ENCODE data around the gene SNX20.

Gene SNX20

DNA sequence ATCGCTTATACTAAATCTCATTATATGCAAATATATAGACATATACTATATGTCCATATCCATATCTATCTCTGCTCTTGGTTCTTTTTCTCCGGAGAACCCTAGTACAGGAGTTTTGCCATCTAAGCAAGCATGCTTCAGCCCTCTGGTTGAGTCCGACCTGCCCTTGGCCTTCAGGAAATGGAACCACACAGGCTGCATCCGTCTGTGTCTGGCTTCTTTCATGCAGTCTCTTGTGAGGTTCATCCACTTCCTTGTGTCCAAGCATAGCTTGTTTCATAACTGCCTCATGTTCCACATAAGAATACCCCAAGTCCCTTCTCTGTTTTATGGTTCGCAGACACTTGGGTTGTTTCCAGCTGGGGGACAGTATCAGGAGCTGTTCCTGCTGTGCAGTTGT, 16.8 kb downstream of the SNX20 start:
- no peak for DNase-seq (ENCODE audit: low read depth in 3 of 3, low spot score in 1 of 3)

- no peak for DNase-seq (ENCODE audit: low read depth in 3 of 3, low spot score in 1 of 3)
Measured at GRCh38 chr16:50662306-50662940, 18.7 kb downstream of the SNX20 start.

DNA sequence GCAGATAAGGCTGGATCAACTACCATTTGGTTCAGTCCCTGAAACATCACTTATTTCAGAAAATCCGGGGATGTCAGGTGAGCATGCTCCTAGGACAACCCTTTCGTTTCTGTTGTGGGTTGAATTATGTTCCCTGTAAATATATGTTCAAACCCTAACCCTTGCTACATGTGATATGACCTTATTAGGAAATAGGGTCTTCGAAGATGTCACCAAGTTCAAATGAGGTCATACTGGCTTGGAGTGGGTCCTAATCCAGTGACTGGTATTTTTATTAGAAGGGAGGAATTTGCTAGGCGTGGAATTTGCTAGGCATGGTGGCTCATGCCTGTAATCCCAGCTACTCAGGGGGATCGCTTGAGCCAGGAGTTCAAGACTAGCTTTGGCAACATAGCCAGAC, 21.3 kb downstream of the SNX20 start:
- DNase-seq (ENCODE audit: low read depth in 3 of 3, low spot score in 1 of 3): no peak

DNA sequence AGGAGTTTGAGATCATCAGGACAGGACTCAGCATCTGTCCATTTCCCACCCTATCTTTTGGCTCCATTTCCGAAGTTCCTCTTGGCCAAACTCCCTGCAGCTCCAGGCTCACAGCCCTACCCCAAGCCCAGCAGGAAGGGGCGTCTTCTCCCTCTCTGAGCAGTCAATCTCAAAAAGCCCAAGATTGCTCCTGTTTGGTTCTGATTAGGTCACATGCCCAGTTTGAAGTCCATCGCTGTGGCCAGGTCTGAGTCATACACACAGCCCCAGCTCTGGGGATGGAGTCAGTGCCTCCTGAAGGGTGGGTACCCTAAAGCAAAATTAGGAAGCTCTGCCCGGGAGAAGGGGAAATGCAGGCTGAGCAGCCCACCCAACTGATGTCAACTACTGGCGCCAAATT, 23.9 kb downstream of the SNX20 start:
- DNase-seq (ENCODE audit: low read depth in 3 of 3, low spot score in 1 of 3): no peak

GRCh38 chr16:50655558-50656055, 25.5 kb downstream of the SNX20 start:
- no peak for DNase-seq (ENCODE audit: low read depth in 3 of 3, low spot score in 1 of 3)

GRCh38 chr16:50653633-50654519, 27.2 kb downstream of the SNX20 start:
- DNase-seq (ENCODE audit: low read depth in 3 of 3, low spot score in 1 of 3): no peak

- DNase-seq (ENCODE audit: low read depth in 3 of 3, low spot score in 1 of 3): no peak
Measured at GRCh38 chr16:50652836-50653425, 28.2 kb downstream of the SNX20 start.

DNA sequence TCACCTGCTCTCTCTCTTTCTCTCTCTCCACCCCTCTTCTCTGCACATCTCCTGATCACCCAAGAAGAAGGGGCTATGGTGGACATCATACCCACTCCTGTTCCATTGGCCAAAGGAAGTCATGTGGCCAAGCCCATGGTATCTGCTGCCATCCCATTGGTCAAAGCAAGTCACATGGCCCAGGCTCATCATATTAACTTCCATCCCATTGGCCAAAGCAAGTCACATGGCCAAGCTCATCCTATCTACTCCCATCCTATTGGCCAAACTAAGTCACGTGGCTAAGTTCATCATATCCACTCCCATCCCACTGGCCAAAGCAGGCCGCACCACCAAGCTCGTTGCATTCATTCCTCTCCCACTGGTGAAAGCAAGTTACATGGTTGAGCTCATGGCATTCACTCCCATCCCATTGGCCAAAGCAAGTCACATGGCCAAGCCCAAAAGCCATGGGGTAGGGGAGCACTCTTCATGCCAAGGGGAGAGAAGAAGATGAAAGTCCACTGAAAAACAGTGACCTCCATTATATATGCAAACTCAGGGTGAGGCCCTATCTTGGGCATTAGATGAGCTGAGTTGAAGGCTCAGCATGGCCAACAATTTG, 29.2 kb downstream of the SNX20 start:
- no peak for DNase-seq (ENCODE audit: low read depth in 3 of 3, low spot score in 1 of 3)

GRCh38 chr16:50646345-50646744, 34.8 kb downstream of the SNX20 start:
- no peak for DNase-seq (ENCODE audit: low read depth in 3 of 3, low spot score in 1 of 3)

DNA sequence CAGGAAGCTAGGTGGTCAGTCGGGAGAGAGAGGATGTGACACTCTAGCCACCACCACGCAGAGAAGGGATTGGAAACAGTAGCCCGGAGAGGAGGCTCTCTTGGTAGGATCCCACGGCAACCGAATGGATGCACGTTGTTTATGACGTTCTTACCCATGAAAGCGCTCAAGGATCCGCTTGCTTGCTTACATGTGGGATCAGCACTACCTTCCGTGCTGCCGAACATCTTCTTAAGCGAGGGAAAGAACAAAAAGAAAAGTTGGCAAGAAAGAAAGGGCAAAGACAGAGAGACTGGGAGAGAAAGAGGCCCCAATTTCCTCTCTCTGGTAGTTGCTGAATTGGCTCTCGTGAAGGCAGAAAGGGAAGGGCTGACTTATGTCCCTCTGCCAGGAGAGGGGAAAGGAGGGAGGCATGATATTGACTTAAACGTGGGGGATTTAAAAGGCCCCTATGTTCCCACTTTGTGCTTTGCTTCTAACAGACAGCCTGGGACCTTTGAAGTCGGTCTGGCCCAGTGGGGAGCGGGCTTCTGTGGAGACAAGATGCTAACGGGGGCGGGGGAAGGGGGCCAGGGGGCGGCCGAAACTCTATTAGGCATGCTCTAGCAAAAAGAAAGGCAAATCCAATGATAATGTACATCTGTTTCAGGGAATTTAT, 35.4 kb downstream of the SNX20 start:
- no peak for DNase-seq (ENCODE audit: low read depth in 3 of 3, low spot score in 1 of 3)

DNA sequence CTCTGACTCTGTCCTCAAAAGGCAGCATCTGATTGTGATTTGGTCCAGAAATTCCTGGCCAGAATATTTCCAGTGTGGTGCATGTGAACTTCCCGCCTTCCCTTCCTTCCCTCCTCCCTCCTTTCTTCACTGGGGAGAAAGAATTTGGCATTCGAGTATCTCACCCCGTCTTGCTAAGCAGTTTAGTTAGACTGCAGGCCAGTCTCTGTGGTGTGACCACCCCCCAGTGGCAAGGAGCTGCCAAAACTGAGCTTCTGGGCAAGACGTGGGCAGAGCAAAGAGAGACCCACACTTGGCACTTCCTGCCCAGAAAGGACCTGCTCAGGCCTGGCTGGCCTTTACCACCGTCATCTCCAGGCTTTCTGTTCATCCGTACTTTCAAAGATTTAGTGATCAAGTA, 36.4 kb downstream of the SNX20 start:
- no peak for DNase-seq (ENCODE audit: low read depth in 3 of 3, low spot score in 1 of 3)

- DNase-seq (ENCODE audit: low read depth in 3 of 3, low spot score in 1 of 3): no peak
Measured at GRCh38 chr16:50644245-50644644, 36.9 kb downstream of the SNX20 start.

DNA sequence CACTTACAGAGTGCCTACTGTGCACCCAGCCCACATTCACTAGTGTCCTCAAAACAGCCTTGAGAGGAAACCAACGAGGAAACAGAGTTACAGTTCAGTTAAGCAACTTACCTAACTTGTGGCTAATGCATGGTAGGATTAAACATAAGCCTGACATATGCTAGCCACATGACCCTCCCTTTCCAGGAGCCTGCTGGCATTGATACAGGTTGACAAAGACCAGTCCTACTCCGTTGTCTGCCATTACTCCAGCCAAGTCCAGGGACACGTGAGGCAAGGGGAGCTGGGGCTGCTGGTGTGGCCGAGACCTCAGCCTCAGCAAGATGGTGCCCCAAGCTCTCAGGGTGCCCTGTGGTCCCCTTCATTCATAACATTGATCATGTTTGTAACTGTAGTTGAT, 37.9 kb downstream of the SNX20 start:
- no peak for DNase-seq (ENCODE audit: low read depth in 3 of 3, low spot score in 1 of 3)

DNA sequence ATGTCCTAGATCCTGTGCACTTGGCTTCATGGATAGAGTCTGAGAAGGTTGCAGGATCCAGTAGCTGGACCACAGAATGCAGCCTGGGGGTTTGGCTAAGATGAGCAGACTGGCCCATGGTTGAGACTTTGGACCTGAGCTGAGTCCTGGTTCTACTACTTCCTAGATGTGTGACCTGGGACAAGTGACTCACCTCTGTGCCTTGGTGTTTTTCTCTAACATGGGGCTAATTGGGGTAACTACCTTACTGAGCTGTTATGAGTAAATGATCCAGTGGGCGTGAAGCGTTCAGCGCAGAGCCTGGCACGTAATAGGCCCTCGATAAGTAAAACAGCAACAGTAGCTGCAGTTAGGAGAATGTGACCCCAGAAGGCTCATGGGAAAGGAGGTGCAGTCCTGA, 38.8 kb downstream of the SNX20 start:
- no peak for DNase-seq (ENCODE audit: low read depth in 3 of 3, low spot score in 1 of 3)

- no peak for DNase-seq (ENCODE audit: low read depth in 3 of 3, low spot score in 1 of 3)
Measured at GRCh38 chr16:50641818-50642187, 39.3 kb downstream of the SNX20 start.

- DNase-seq (ENCODE audit: low read depth in 3 of 3, low spot score in 1 of 3): no peak
Measured at GRCh38 chr16:50640919-50641817, 39.9 kb downstream of the SNX20 start.

DNA sequence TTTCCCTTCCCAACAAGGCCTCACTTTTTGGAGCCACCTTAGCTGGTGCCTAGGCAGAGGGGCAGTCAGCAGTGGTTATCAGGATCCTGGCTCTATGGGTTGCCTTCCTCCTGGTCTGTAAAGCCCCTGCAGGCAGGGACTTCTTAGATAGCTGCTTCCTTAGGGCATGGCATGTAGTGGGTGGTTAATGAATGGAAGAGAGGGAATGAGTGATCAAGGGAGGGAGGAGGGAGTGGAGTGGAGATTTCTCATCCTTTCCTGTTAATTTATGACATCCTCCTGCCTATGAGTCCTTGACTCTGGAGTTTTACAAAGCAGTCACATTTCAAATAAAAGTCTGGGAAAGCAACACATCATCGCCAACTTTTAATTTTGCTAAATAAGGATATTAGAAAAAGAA, 40.7 kb downstream of the SNX20 start:
- no peak for DNase-seq (ENCODE audit: low read depth in 3 of 3, low spot score in 1 of 3)

- DNase-seq (ENCODE audit: low read depth in 3 of 3, low spot score in 1 of 3): no peak
Measured at GRCh38 chr16:50638816-50639670, 42.1 kb downstream of the SNX20 start.

All from stimulated activated CD4-positive, alpha-beta T cell treated with anti-CD3 and anti-CD28 coated beads, TNF-alpha, amount 100 ng/mL, for 1 hour (primary cell).